Measurements from ENCODE around the gene ISCA2.

DNA sequence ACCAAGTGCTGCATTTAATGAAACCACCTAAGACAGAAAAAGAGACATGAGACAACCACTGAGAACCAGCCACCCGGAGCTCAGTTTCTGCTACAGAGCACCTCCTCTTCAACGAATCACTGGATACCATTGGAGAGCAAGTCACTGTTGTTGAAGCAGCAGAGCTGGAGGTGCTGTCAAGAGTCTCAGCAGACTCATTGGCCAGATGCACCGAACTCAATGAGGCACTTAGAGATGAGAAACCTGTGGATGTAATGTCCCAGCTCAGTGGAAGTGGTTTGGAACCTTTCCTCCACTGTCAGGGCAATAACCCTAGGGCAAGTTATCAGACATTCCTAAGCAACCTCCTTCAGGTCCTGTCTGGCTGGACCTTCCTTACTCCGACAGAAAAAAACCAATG is 13.5 kb upstream of the ISCA2 start:
- TF ChIP-seq, protein P1, sequence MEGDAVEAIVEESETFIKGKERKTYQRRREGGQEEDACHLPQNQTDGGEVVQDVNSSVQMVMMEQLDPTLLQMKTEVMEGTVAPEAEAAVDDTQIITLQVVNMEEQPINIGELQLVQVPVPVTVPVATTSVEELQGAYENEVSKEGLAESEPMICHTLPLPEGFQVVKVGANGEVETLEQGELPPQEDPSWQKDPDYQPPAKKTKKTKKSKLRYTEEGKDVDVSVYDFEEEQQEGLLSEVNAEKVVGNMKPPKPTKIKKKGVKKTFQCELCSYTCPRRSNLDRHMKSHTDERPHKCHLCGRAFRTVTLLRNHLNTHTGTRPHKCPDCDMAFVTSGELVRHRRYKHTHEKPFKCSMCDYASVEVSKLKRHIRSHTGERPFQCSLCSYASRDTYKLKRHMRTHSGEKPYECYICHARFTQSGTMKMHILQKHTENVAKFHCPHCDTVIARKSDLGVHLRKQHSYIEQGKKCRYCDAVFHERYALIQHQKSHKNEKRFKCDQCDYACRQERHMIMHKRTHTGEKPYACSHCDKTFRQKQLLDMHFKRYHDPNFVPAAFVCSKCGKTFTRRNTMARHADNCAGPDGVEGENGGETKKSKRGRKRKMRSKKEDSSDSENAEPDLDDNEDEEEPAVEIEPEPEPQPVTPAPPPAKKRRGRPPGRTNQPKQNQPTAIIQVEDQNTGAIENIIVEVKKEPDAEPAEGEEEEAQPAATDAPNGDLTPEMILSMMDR (IDR thresholded peaks at IDR 0.05; ENCODE audit: borderline replicate concordance, extremely low read depth, low read length, poor library complexity, severe bottlenecking) = no peak
- no peak for TF ChIP-seq EZH2 (IDR thresholded peaks at IDR 0.05; ENCODE audit: borderline replicate concordance, low read depth, low read length, severe bottlenecking)
